GM19023 (cell line): ENCODE data around the gene RHBDF2.
"Not testable (repeated sequence)": the region's sequence is repeated elsewhere in the genome, so short reads cannot be mapped to it uniquely, and the experiment has no call there.

Experiments
- ATAC-seq: cut with Tn5 transposase; IDR thresholded peaks from one replicate; pipeline ENCODE4 v1.9.1; 2021; ENCODE audit warnings: mild to moderate bottlenecking, moderate library complexity; ENCODE audit not compliant: unreplicated experiment

Gene RHBDF2

GRCh38 chr17:76525513-76525833 lies 24.2 kb upstream of the RHBDF2 start:
- ATAC-seq, result not testable (repeated sequence)

GRCh38 chr17:76524598-76525512 lies 23.6 kb upstream of the RHBDF2 start:
- no peak for ATAC-seq

GRCh38 chr17:76523084-76524037 lies 22.1 kb upstream of the RHBDF2 start:
- no peak for ATAC-seq

GRCh38 chr17:76521683-76522082 lies 20.5 kb upstream of the RHBDF2 start:
- not testable (repeated sequence) for ATAC-seq

GRCh38 chr17:76521262-76521661 lies 20.0 kb upstream of the RHBDF2 start:
- ATAC-seq, result no peak

- ATAC-seq, result no peak
These were observed 18.1 kb upstream of the RHBDF2 start for GRCh38 chr17:76519048-76519966.

GRCh38 chr17:76517638-76518038 lies 16.4 kb upstream of the RHBDF2 start:
- ATAC-seq, result no peak

GRCh38 chr17:76515274-76515949 lies 14.2 kb upstream of the RHBDF2 start:
- peak; percentile 52 for ATAC-seq

GRCh38 chr17:76514355-76514754 lies 13.1 kb upstream of the RHBDF2 start:
- ATAC-seq, result not testable (repeated sequence)

- no peak for ATAC-seq
These were observed 12.1 kb upstream of the RHBDF2 start for GRCh38 chr17:76513306-76513692.

- no peak for ATAC-seq
These were observed 11.4 kb upstream of the RHBDF2 start for GRCh38 chr17:76512366-76513305.

GRCh38 chr17:76511668-76512365 lies 10.6 kb upstream of the RHBDF2 start:
- ATAC-seq, result no peak

GRCh38 chr17:76510831-76511244 lies 9.6 kb upstream of the RHBDF2 start:
- ATAC-seq, result no peak

- not testable (repeated sequence) for ATAC-seq
These were observed 7.3 kb upstream of the RHBDF2 start for GRCh38 chr17:76508472-76509063.

- no peak for ATAC-seq
These were observed 5.5 kb upstream of the RHBDF2 start for GRCh38 chr17:76506408-76507345.

GRCh38 chr17:76504117-76504516 lies 2.9 kb upstream of the RHBDF2 start:
- ATAC-seq, result no peak
